Measurements from ENCODE around the gene PKD2. TPM values are rescaled to one million over a fixed set of nuclear protein-coding genes. Genes with fewer than 3 reads are reported as not detected.

PKD2 gene
- total and polyA plus RNA-seq, 2 of the 13 experiments (the other 11 are each of a cell fraction or from before 2014, with no cell fraction given), result 5.6 to 9.1 TPM

DNA sequence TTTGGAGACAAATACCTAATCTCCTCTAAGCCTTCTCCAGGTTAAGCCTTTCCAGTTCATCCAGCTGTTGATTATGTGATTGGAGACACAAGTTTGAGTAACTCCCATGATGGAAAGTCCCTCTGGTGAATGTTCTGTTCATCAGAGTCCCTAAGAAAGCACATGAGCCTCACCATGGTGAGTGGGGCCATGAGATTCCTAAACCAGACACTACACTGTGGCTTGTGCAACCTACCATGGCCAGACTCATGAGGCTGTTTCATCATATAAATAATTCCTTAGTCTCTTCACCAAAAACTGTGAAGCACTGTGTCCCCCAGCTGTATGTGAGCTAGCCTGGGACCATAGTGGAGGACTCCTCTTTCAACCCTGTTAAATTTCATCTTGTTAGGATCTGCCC, 14.4 kb downstream of the PKD2 start:
- TF ChIP-seq ZNF350 (CRISPR knock-in tag; IDR thresholded peaks at IDR 0.05; ENCODE audit: borderline replicate concordance, low read depth), result no peak
- no peak for TF ChIP-seq ZNF589 (CRISPR knock-in tag; conservative IDR thresholded peaks at IDR 0.05)
- no peak for TF ChIP-seq ZNF557 (CRISPR knock-in tag; IDR thresholded peaks at IDR 0.05)
- no peak for TF ChIP-seq SIN3A (IDR thresholded peaks at IDR 0.05; ENCODE audit: borderline replicate concordance, low read depth, low read length)
- TF ChIP-seq, protein P1, sequence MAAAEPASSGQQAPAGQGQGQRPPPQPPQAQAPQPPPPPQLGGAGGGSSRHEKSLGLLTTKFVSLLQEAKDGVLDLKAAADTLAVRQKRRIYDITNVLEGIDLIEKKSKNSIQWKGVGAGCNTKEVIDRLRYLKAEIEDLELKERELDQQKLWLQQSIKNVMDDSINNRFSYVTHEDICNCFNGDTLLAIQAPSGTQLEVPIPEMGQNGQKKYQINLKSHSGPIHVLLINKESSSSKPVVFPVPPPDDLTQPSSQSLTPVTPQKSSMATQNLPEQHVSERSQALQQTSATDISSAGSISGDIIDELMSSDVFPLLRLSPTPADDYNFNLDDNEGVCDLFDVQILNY (CRISPR knock-in tag; conservative IDR thresholded peaks at IDR 0.05), result no peak
- no peak for TF ChIP-seq TEAD3 (CRISPR knock-in tag; optimal IDR thresholded peaks at IDR 0.05; ENCODE audit: borderline replicate concordance)
- no peak for TF ChIP-seq ZNF232 (CRISPR knock-in tag; IDR thresholded peaks at IDR 0.05; ENCODE audit: borderline replicate concordance)
- no peak for TF ChIP-seq ZFP36L2 (CRISPR knock-in tag; IDR thresholded peaks at IDR 0.05)
- TF ChIP-seq GTF2F1 (IDR thresholded peaks at IDR 0.05; ENCODE audit: low read length), result no peak
- Histone ChIP-seq H3K4me3 (replicated peaks in 1 of 3; ENCODE audit: insufficient read depth in 1 of 3, low read depth in 2 of 3, low read length in 3 of 3) (no peak overlapping the region), H3K36me3 (replicated peaks in 1 of 2; ENCODE audit: control insufficient read depth in 1 of 2, insufficient read depth in 2 of 2, low read length in 2 of 2) (0 out of 5 replicates have a peak, but pooled peaks cover 0 to 11% of the 10 kb centered on the region in 2 experiments), H3K79me2 (ENCODE audit: insufficient read depth, low read length) (no peaks in the 10 kb centered on the region), H3K27me3 (ENCODE audit: control insufficient read depth in 1 of 2, insufficient read depth in 2 of 2, low read length in 2 of 2) (no peaks in the 10 kb centered on the region), H2AFZ (ENCODE audit: low read length) (no peak overlapping the region), H3K4me2 (ENCODE audit: low read depth, low read length) (no peak overlapping the region), H3K4me1 (ENCODE audit: insufficient read depth, low read length) (no peaks in the 10 kb centered on the region), H4K20me1 (ENCODE audit: insufficient read depth, low read length) (no peaks in the 10 kb centered on the region), H3K9ac (ENCODE audit: insufficient read depth, low read depth, low read length) (no peak overlapping the region), H3K9me3 (ENCODE audit: low read length) (peaks cover 12% of the 10 kb centered on the region), H3K27ac (ENCODE audit: extremely low read length, insufficient read depth, low read length) (no peak overlapping the region)
- no TSS peak for BruUV-seq (replicated peaks)
- ChIA-PET CTCF (ENCODE audit: low intra/inter-chr PET ratio, low total read pairs) (no interaction called here), POLR2A (no interaction called here)
- no peak for FAIRE-seq
- intact Hi-C loops (cut with micrococcal nuclease; ENCODE audit: unreplicated experiment) (no loop called here), in situ Hi-C loops (cut with HindIII; ENCODE audit: extremely low pct_ligation_motif_present, low pct_unique_long_range_greater_than_20kb) (no loop called here)
- DNase-seq (ENCODE audit: low spot score), result no peak
- no peak for ATAC-seq

DNA sequence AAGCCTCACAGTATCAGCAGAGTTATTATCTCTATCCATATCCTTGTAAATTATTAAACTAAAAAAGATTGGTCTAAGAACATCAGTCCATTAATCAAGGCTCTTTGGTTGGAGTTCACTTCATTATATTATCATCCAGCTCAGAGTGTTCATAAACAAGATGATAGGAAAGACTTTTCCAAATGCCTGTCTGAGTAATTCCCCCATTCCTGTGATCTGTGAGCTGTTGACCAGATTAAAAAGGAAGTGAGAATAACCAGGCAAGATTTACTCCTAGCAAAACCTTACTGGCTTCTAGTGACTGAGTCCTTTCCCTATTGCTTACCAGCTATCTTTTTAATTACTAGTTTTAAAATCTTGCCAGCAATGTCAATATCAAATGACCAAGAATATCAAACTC, 14.9 kb downstream of the PKD2 start:
- Histone ChIP-seq H3K9me3 (ENCODE audit: low read length) (peaks cover 12% of the 10 kb centered on the region), H4K20me1 (ENCODE audit: insufficient read depth, low read length) (no peaks in the 10 kb centered on the region), H3K36me3 (replicated peaks in 1 of 2; ENCODE audit: control insufficient read depth in 1 of 2, insufficient read depth in 2 of 2, low read length in 2 of 2) (0 out of 5 replicates have a peak, but pooled peaks cover 0 to 11% of the 10 kb centered on the region in 2 experiments), H3K27ac (ENCODE audit: extremely low read length, insufficient read depth, low read length) (no peak overlapping the region), H3K4me1 (ENCODE audit: insufficient read depth, low read length) (no peaks in the 10 kb centered on the region), H3K9ac (ENCODE audit: insufficient read depth, low read depth, low read length) (no peak overlapping the region), H3K27me3 (ENCODE audit: control insufficient read depth in 1 of 2, insufficient read depth in 2 of 2, low read length in 2 of 2) (no peaks in the 10 kb centered on the region), H3K4me3 (replicated peaks in 1 of 3; ENCODE audit: insufficient read depth in 1 of 3, low read depth in 2 of 3, low read length in 3 of 3) (no peak overlapping the region), H3K79me2 (ENCODE audit: insufficient read depth, low read length) (no peaks in the 10 kb centered on the region), H2AFZ (ENCODE audit: low read length) (no peak overlapping the region), H3K4me2 (ENCODE audit: low read depth, low read length) (no peak overlapping the region)
- no peak for DNase-seq (ENCODE audit: low spot score)
- no TSS peak for BruUV-seq (replicated peaks)
- FAIRE-seq, result no peak
- ATAC-seq, result no peak
- intact Hi-C loops (cut with micrococcal nuclease; ENCODE audit: unreplicated experiment), result no loop called here
- POLR2A ChIA-PET, result no interaction called here
- in situ Hi-C loops (cut with HindIII; ENCODE audit: extremely low pct_ligation_motif_present, low pct_unique_long_range_greater_than_20kb), result no loop called here
- CTCF ChIA-PET (ENCODE audit: low intra/inter-chr PET ratio, low total read pairs), result no interaction called here
- no peak for TF ChIP-seq PHF8 (CRISPR knock-in tag; IDR thresholded peaks at IDR 0.05)
- TF ChIP-seq JUND (CRISPR knock-in tag; IDR thresholded peaks at IDR 0.05), result no peak
- TF ChIP-seq ZNF776 (CRISPR knock-in tag; IDR thresholded peaks at IDR 0.05), result no peak
- TF ChIP-seq MEIS2 (CRISPR knock-in tag; IDR thresholded peaks at IDR 0.05), result no peak
- TF ChIP-seq ZNF468 (CRISPR knock-in tag; IDR thresholded peaks at IDR 0.05), result no peak
- no peak for TF ChIP-seq ZNF160 (CRISPR knock-in tag; IDR thresholded peaks at IDR 0.05)
- TF ChIP-seq ZNF546 (CRISPR knock-in tag; conservative IDR thresholded peaks at IDR 0.05), result no peak
- no peak for TF ChIP-seq BRCA1 (CRISPR knock-in tag; IDR thresholded peaks at IDR 0.05)

Data from HepG2 (cell line).